PC-3 (cell line): ENCODE measurements around the gene OBP2A.
"Not testable (repeated sequence)": the region's sequence is repeated elsewhere in the genome, so short reads cannot be mapped to it uniquely, and the experiment has no call there.

Experiments used
- CTCF ChIP-seq: fragments of 300-600 bp; sonication (generic); conservative IDR thresholded peaks from 2 replicates; pipeline ENCODE4 v1.5.1; 2017; ENCODE audit warnings: antibody characterized with exemption, low read depth, mild to moderate bottlenecking, low read length
- EZH2 ChIP-seq: fragments of 300-600 bp; sonication (generic); IDR thresholded peaks from one replicate; pipeline ENCODE4 v1.6.1; 2017; ENCODE audit warnings: antibody characterized with exemption, mild to moderate bottlenecking, low read length; ENCODE audit not compliant: unreplicated experiment
- EZH2phosphoT487 ChIP-seq: fragments of 300-600 bp; sonication (generic); IDR thresholded peaks from 2 replicates; pipeline ENCODE4 v1.6.1; 2018; ENCODE audit warnings: mild to moderate bottlenecking, antibody characterized with exemption, low read length, borderline replicate concordance

GRCh38 chr9:135528842-135529435 is 17.0 kb upstream of the OBP2A start:
- TF ChIP-seq CTCF, EZH2phosphoT487, EZH2: not testable (repeated sequence)
